Ovary (tissue), 9 donors: Measurements from ENCODE around the gene THSD4. TPM values are rescaled to one million over a fixed set of nuclear protein-coding genes. Genes with fewer than 3 reads are reported as not detected.

Source experiments
- DNase-seq, 5 donors: peaks; one replicate each; pipeline ENCODE4 v3.0.0-alpha.2; 2019 to 2020
- H3K27ac ChIP-seq, 2 donors: fragments of 200-600 bp; one replicate each; pipeline versions ENCODE4 v1.5.1 to v1.8.0; 2019 to 2022
- H3K27me3 ChIP-seq: fragments of 200-600 bp; one replicate; pipeline ENCODE4 v1.8.0; 2022
- H3K36me3 ChIP-seq: fragments of 200-600 bp; sonication (generic); one replicate; pipeline ENCODE4 v1.5.1; 2019
- H3K4me1 ChIP-seq: one replicate; pipeline ENCODE4 v1.8.1; 2013; ENCODE audit warnings: mild to moderate bottlenecking, moderate library complexity; ENCODE audit not compliant: insufficient read depth
- H3K4me3 ChIP-seq: fragments of 200-600 bp; sonication (generic); one replicate; pipeline ENCODE4 v1.5.1; 2017
- H3K9me3 ChIP-seq, 2 donors: fragments of 200-600 bp in 1 of 2; sonication (generic) in 1 of 2; one replicate each; pipeline versions ENCODE4 v1.5.1 to v1.8.1; 2013 to 2019; ENCODE audit warnings: mild to moderate bottlenecking in 1 of 2, moderate library complexity in 1 of 2
- EP300 ChIP-seq: sonication (generic); formaldehyde crosslinking; IDR thresholded peaks from one replicate; pipeline ENCODE4 v1.6.1; 2017; ENCODE audit warnings: antibody characterized with exemption
- POLR2A ChIP-seq: fragments of 450-650 bp; IDR thresholded peaks from one replicate; pipeline ENCODE4 v1.6.1; 2017; ENCODE audit warnings: antibody characterized with exemption, mild to moderate bottlenecking, moderate library complexity
- WGBS, 3 donors: extraction: QIAGEN DNeasy Blood & Tissue Kit in 1 of 3; methylation state at CpG; one replicate each; pipeline versions ENCODE4 v1.1.5 to v1.1.7; 2013 to 2017; 5-methylcytosine and 5-hydroxymethylcytosine counted together
- intact Hi-C, 4 donors: fragments of 100-400 bp; cut with DNase I; formaldehyde crosslinking; loops; one replicate each; pipeline versions ENCODE4 v1.11.0 to v1.15.1; 2022 to 2023
- polyA plus RNA-seq, 2 donors: library from polyadenylated mRNA; stranded (reverse); fragments of 200-250 nt in 1 of 2; fragments of 350-450 nt in 1 of 2; fragmentation: Illumina TruSeq in 1 of 2; extraction: RNeasy Lipid Tissue Mini Kit (QIAGEN cat#74804) in 1 of 2; gene quantifications; one replicate each; pipeline ENCODE4 v1.2.3, GENCODE V29; 2013 to 2014
- total RNA-seq, 7 donors: library from RNA; depleted of rRNA in 2 of 7; stranded (reverse); fragments of >200 nt in 2 of 7; fragmentation: NEBNext Ultra II Directional in 3 of 7; extraction: Animal tissue kit (Norgen Biotek cat#: 25700) in 3 of 7; gene quantifications; one replicate each; pipeline versions ENCODE4 v1.1.0 to v1.2.4, GENCODE V29; 2016 to 2023
- TF ChIP-seq, protein P1 (sequence below), 3 donors: fragments of 450-650 bp in 2 of 3; fragments of 200-600 bp in 1 of 3; IDR thresholded peaks; one replicate each; pipeline versions ENCODE4 v1.5.1 to v1.8.0; 2016 to 2022; ENCODE audit warnings: antibody characterized with exemption in 3 of 3, mild to moderate bottlenecking in 1 of 3
- donor health status: DM: no; HTN: no; CAD: no; lungs with moderate emphysema.
- donor health status: DM: no; HTN: no; CAD: no.
- donor health status: Bipolar disorder and iron deficiency.
- donor health status: DM: yes; HTN: yes; CAD: no.
- donor health status: DM: no; HTN: no; CAD: no.
- donor health status: DM: yes; HTN: yes; CAD: no.

THSD4 gene
- total and polyA plus RNA-seq, 9 donors: 3.2 to 53.4 (median 13.5) TPM

DNA sequence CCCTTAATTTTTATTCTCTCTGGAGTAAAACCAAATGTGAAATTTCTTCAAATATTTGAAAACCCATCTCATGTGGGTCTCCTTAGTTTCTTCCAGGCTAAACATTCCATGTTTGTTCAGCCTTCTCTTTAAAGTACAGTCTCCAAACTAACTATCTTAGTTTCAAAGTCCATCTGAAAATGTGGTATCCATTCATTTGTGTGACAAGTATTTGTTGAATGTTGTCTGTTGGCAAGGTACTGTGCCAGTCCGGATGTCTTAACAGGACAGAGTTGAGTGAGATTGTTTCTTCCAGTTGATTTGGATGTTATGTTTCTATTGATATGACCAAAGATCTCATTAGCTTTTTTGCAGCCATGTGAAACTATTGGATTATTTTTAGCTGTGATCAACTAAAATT is 347.4 kb downstream of the THSD4 start:
- Histone ChIP-seq H3K27ac (no peak overlapping the region), H3K4me3 (no peak overlapping the region), H3K27me3 (no peaks in the 10 kb centered on the region), H3K36me3 (no peaks in the 10 kb centered on the region), H3K4me1 (no peaks in the 10 kb centered on the region), H3K9me3 (no peaks in the 10 kb centered on the region)
- intact Hi-C loops: loop anchor here in 1 of 4 donors (10.0 kb wide), 1 partner anchor 342 kb away; no protein-coding TSS in a partner anchor
- DNase-seq: no peak
- 93 to 97% (median 94%) methylated on average over 1 of the region's 1 CpG for WGBS, 3 donors
- TF ChIP-seq, protein P1, sequence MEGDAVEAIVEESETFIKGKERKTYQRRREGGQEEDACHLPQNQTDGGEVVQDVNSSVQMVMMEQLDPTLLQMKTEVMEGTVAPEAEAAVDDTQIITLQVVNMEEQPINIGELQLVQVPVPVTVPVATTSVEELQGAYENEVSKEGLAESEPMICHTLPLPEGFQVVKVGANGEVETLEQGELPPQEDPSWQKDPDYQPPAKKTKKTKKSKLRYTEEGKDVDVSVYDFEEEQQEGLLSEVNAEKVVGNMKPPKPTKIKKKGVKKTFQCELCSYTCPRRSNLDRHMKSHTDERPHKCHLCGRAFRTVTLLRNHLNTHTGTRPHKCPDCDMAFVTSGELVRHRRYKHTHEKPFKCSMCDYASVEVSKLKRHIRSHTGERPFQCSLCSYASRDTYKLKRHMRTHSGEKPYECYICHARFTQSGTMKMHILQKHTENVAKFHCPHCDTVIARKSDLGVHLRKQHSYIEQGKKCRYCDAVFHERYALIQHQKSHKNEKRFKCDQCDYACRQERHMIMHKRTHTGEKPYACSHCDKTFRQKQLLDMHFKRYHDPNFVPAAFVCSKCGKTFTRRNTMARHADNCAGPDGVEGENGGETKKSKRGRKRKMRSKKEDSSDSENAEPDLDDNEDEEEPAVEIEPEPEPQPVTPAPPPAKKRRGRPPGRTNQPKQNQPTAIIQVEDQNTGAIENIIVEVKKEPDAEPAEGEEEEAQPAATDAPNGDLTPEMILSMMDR (IDR thresholded peaks at IDR 0.05): no peak
- TF ChIP-seq POLR2A: no peak
- TF ChIP-seq EP300: no peak

DNA sequence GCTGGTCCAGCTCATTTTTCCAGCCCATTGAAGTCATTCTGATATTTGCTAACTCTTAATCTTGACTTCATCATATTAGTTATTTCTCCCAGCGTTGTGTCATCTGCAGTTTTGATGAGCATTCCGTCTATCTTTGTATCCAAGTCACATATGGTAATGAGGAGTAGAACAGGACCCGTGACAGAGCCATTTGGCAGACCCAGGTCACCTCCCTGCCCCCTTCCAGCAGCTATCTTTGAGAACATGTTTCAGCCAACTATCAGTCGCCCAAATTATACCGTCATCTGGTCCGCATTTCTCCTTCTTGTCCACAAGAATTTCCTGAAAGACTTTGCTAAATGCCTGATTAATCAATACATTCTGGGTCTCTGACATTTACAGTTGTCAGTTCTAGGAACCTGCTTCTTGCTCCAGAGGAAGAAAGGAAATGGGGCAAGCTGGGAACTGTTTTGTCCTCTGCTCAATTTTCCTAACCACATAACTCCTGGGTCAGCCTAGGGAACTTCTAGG is 347.9 kb downstream of the THSD4 start:
- Histone ChIP-seq H3K27ac (no peak overlapping the region), H3K4me3 (no peak overlapping the region), H3K4me1 (no peaks in the 10 kb centered on the region), H3K9me3 (no peaks in the 10 kb centered on the region), H3K27me3 (no peaks in the 10 kb centered on the region), H3K36me3 (no peaks in the 10 kb centered on the region)
- no peak for DNase-seq
- intact Hi-C loops: loop anchor here in 1 of 4 donors (10.0 kb wide), 1 partner anchor 342 kb away; no protein-coding TSS in a partner anchor
- 92 to 97% (median 96%) methylated on average over 6 of the region's 6 CpGs for WGBS, 3 donors
- TF ChIP-seq POLR2A: no peak
- TF ChIP-seq EP300: no peak

DNA sequence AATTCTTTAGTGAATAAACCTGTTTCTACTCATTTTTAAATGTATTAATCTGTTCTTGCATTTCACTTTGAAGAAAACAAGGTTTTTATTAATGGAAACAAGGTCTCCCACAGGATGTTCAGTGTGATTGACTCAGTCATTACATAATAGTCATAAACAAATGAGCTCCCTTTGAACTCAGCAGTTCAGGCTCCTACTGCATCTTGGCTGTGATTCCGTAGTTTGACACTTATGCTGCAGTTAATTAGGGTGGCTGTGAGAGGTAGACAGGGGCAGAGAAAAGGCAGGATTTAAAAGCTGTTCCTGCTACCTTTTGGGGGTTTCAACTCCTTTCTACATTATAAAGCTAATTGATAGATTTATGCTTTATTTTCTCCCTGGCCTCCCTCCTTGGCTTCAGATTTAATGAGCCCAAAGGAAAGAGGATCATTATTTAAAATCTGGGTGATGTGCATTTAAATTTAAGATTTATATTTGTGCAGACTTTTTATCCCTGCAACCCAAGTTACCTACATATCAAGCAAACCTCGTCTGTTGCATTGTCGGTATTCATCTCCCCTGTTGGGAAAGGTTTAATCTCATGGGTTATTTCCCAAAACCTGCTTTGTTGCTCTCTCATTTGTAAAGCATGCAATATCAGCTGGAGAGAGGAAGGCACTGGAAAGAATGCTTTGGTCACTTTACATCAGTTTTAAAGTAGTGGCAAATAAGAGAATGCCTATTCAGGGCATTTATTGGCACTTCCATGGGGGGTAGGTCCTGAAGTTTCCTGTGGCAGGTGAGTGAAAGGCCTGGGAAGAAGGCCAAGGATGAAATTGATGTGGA is 350.1 kb downstream of the THSD4 start:
- Histone ChIP-seq H3K9me3 (no peaks in the 10 kb centered on the region), H3K4me1 (no peaks in the 10 kb centered on the region), H3K27me3 (no peaks in the 10 kb centered on the region), H3K27ac (no peak overlapping the region), H3K36me3 (no peaks in the 10 kb centered on the region), H3K4me3 (no peak overlapping the region)
- intact Hi-C loops: loop anchor here in 1 of 4 donors (10.0 kb wide), 1 partner anchor 339 kb away; no protein-coding TSS in a partner anchor
- WGBS, 3 donors: 45 to 52% (median 50%) methylated on average over 3 of the region's 3 CpGs
- TF ChIP-seq POLR2A (no peak), EP300 (no peak)
- TF ChIP-seq, protein P1 (IDR thresholded peaks at IDR 0.05): no peak
- DNase-seq: no peak

DNA sequence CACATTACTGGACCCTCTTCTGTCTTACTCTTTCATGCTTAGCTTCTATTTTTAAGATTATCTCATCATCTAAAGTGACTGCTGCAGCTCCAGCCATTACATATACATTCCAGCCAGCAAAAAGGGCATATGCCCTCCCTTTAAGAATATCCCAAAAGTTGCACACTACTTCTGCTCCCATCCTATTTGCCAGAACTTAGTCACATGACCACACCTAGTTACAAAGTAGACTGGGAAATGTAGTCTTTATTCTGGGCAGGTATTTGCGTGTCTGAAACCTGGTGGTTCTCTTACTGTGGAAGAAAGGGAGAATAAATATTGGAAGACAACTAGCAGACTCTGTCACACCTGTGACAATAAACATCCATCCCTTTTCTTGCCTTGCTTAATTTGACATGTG is 353.4 kb downstream of the THSD4 start:
- intact Hi-C loops: loop anchor here in 1 of 4 donors (10.0 kb wide), 1 partner anchor 336 kb away; no protein-coding TSS in a partner anchor
- Histone ChIP-seq H3K27ac (no peak overlapping the region), H3K9me3 (no peaks in the 10 kb centered on the region), H3K27me3 (no peaks in the 10 kb centered on the region), H3K36me3 (no peaks in the 10 kb centered on the region), H3K4me1 (no peaks in the 10 kb centered on the region), H3K4me3 (no peak overlapping the region)
- WGBS, 3 donors: 88 to 97% (median 94%) methylated on average over 1 of the region's 1 CpG
- DNase-seq: no peak
- TF ChIP-seq, protein P1 (IDR thresholded peaks at IDR 0.05): no peak
- no peak for TF ChIP-seq EP300
- TF ChIP-seq POLR2A: no peak

DNA sequence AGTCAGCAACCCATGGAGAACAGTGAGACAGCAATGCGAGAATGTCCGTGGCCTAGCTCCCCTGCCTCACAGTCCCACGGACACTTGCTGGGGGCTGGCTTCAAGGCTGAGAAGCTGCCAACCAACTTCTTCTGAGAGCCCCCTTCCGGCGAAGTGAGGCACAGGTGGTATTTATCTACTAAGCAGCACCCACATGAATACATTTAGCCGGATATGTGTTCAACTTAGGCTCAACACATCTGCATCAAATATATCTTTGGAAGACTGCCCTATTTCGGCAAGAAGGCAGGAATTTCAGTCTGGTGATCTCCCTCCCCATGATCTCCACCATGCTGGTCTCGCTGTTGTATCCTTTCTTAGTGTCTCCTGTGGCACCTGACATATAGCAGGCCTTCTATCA is 354.1 kb downstream of the THSD4 start:
- no peaks in the 10 kb centered on the region for H3K4me1 ChIP-seq
- TF ChIP-seq, protein P1 (IDR thresholded peaks at IDR 0.05): no peak
- TF ChIP-seq POLR2A: no peak
- H3K9me3 ChIP-seq: no peaks in the 10 kb centered on the region
- no peak for DNase-seq
- no peak overlapping the region for H3K27ac ChIP-seq
- no peaks in the 10 kb centered on the region for H3K27me3 ChIP-seq
- no peaks in the 10 kb centered on the region for H3K36me3 ChIP-seq
- WGBS, 3 donors: 62 to 67% (median 63%) methylated on average over 8 of the region's 8 CpGs
- intact Hi-C loops: loop anchor here in 1 of 4 donors (10.0 kb wide), 1 partner anchor 335 kb away; no protein-coding TSS in a partner anchor
- no peak overlapping the region for H3K4me3 ChIP-seq
